ENCODE measurements around the gene PLEKHA5.

Gene PLEKHA5

DNA sequence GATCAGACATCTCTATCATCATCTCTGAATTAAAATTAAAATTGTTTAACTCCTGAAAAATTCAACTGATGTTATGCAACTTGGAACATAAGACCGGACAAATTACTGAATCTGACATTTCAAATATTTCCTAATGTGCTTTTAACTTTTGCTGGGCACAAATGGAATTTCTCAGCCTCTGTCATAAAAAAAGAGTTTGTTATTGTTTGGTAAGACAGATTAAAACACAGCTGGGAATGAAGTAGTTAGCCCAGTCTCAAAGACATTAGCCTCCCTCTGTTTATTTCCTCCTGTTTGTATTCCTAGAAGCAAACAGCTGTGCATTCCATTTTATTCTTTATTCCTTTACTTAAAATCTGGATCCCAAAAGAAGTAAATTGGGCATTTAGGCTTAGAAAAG is 29.4 kb downstream of the PLEKHA5 start:
- H3K4me1 ChIP-seq (ENCODE audit: control insufficient read depth in 1 of 2, insufficient read depth in 1 of 2, low read depth in 1 of 2, low read length in 1 of 2): no peaks in the 10 kb centered on the region
- TF ChIP-seq, protein P1, sequence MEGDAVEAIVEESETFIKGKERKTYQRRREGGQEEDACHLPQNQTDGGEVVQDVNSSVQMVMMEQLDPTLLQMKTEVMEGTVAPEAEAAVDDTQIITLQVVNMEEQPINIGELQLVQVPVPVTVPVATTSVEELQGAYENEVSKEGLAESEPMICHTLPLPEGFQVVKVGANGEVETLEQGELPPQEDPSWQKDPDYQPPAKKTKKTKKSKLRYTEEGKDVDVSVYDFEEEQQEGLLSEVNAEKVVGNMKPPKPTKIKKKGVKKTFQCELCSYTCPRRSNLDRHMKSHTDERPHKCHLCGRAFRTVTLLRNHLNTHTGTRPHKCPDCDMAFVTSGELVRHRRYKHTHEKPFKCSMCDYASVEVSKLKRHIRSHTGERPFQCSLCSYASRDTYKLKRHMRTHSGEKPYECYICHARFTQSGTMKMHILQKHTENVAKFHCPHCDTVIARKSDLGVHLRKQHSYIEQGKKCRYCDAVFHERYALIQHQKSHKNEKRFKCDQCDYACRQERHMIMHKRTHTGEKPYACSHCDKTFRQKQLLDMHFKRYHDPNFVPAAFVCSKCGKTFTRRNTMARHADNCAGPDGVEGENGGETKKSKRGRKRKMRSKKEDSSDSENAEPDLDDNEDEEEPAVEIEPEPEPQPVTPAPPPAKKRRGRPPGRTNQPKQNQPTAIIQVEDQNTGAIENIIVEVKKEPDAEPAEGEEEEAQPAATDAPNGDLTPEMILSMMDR (IDR thresholded peaks at IDR 0.05): no peak

DNA sequence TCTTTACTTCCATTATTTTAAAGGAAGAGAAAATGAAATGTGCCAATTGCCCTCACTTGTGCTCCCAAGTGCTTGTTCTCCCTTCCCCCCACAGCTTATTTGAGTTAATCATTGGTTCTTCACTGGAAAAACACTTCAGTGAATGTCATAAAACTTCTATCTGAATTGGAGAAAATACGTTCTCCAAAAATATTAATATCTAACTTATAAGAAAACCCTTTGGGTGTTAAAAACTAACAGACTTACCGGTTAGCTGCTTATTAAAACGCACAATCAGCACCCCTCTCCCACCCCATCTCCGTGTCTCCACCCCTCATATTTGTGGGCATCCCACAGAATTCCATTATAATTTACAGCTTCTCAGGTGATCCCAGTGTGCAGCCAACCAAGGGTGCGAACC is 31.7 kb downstream of the PLEKHA5 start:
- Histone ChIP-seq H3K36me3 (no peaks in the 10 kb centered on the region), H3K9me3 (no peaks in the 10 kb centered on the region), H3K4me3 (ENCODE audit: low read depth in 1 of 2, low read length in 1 of 2) (no peak overlapping the region), H3K27me3 (no peaks in the 10 kb centered on the region), H3K4me1 (ENCODE audit: control insufficient read depth in 1 of 2, insufficient read depth in 1 of 2, low read depth in 1 of 2, low read length in 1 of 2) (no peaks in the 10 kb centered on the region), H3K27ac (no peak overlapping the region)
- TF ChIP-seq, protein P1 (IDR thresholded peaks at IDR 0.05): no peak

More for the DNA sequence above, 29.4 kb downstream of the PLEKHA5 start:
- H3K9me3 ChIP-seq: no peaks in the 10 kb centered on the region
- H3K27ac ChIP-seq: no peak overlapping the region
- H3K27me3 ChIP-seq: no peaks in the 10 kb centered on the region
- H3K4me3 ChIP-seq (ENCODE audit: low read depth in 1 of 2, low read length in 1 of 2): no peak overlapping the region
- H3K36me3 ChIP-seq: no peaks in the 10 kb centered on the region

DNA sequence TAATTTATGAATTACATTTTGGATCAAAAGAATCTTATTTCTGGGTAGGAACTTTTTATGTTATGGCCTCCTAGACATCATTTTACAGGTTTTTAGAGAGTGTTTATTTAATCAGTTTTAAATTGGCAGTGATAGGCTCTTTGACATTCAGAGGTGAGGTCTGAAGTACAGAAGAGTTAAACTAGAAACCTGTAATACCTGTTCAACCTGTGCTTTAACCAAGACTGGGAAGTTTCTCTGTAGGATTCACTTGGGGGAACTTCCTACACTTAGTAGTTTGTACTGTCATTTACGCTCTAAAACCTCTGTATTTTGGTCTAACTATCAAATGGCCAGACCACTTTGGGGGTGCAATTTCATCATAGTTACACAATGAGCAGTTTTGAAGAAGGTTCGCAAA is 35.9 kb downstream of the PLEKHA5 start:
- Histone ChIP-seq H3K27ac (no peak overlapping the region), H3K36me3 (no peaks in the 10 kb centered on the region), H3K4me3 (ENCODE audit: low read depth in 1 of 2, low read length in 1 of 2) (no peak overlapping the region), H3K9me3 (no peaks in the 10 kb centered on the region), H3K27me3 (no peaks in the 10 kb centered on the region), H3K4me1 (ENCODE audit: control insufficient read depth in 1 of 2, insufficient read depth in 1 of 2, low read depth in 1 of 2, low read length in 1 of 2) (no peaks in the 10 kb centered on the region)
- TF ChIP-seq, protein P1 (IDR thresholded peaks at IDR 0.05): no peak

DNA sequence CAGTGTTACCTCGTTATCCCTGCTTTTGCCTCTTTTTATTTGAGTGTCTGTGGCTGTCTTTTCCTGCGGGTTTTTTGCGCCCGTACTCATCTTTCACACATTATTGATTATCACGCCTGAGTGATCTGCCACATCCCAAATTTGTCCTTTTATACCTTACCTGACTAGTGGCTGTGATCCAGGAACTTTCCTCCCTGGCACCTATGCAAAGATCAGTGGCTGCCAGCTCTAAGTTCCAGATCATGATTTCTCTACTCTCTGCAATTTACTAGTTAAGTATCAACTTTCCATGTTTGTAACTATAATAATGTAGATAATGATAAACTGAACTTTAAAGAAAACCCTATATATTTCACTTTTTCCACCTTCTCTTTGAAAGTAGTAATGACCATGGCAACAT is 36.9 kb downstream of the PLEKHA5 start:
- no peaks in the 10 kb centered on the region for H3K27me3 ChIP-seq
- no peaks in the 10 kb centered on the region for H3K36me3 ChIP-seq
- no peaks in the 10 kb centered on the region for H3K9me3 ChIP-seq
- TF ChIP-seq, protein P1 (IDR thresholded peaks at IDR 0.05): no peak
- H3K27ac ChIP-seq: no peak overlapping the region
- no peak overlapping the region for H3K4me3 ChIP-seq (ENCODE audit: low read depth in 1 of 2, low read length in 1 of 2)
- H3K4me1 ChIP-seq (ENCODE audit: control insufficient read depth in 1 of 2, insufficient read depth in 1 of 2, low read depth in 1 of 2, low read length in 1 of 2): no peaks in the 10 kb centered on the region

DNA sequence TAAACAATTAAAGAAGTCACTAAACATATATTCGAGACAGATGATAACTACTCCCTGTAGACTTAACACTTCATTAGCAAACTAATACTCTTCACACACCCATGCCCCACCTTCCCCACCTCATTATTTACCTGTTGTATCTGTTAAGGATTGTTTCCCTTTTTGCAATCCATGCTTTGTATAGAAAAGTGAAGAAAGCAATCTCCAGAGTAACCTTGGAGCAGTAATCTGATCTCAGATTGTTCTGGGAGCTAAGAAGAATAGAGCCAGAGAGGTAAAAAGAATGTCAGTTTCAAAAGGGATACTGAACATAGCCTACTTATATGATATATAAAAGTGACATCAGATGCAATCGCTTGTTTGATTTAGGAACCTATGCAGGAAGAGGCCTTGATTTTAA is 37.4 kb downstream of the PLEKHA5 start:
- Histone ChIP-seq H3K4me1 (ENCODE audit: control insufficient read depth in 1 of 2, insufficient read depth in 1 of 2, low read depth in 1 of 2, low read length in 1 of 2) (no peaks in the 10 kb centered on the region), H3K36me3 (no peaks in the 10 kb centered on the region), H3K9me3 (no peaks in the 10 kb centered on the region), H3K27ac (no peak overlapping the region), H3K27me3 (no peaks in the 10 kb centered on the region), H3K4me3 (ENCODE audit: low read depth in 1 of 2, low read length in 1 of 2) (no peak overlapping the region)
- TF ChIP-seq, protein P1 (IDR thresholded peaks at IDR 0.05): no peak

DNA sequence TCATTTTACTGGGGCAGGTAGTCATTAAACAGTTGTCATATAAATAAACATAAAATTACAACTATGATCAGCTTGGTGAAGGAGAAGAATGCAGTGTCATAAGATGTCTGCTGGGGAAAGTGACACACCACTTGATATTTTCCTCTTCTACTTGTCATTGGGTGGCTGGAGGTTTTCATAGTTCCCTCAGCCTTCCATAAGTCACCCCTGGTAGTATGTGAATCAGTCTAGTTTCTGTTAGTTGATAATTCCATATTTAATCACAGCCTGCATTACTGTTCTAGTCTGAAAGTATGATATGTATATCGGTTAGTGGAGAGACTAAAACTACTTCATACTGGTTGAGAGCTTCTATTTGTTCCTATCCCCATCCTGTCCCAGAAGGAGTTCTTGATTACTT is 38.2 kb downstream of the PLEKHA5 start:
- no peaks in the 10 kb centered on the region for H3K4me1 ChIP-seq (ENCODE audit: control insufficient read depth in 1 of 2, insufficient read depth in 1 of 2, low read depth in 1 of 2, low read length in 1 of 2)
- H3K27me3 ChIP-seq: no peaks in the 10 kb centered on the region
- TF ChIP-seq, protein P1 (IDR thresholded peaks at IDR 0.05): no peak

More for the DNA sequence above, 38.2 kb downstream of the PLEKHA5 start:
- H3K4me3 ChIP-seq (ENCODE audit: low read depth in 1 of 2, low read length in 1 of 2): no peak overlapping the region
- H3K27ac ChIP-seq: no peak overlapping the region
- H3K36me3 ChIP-seq: no peaks in the 10 kb centered on the region
- no peaks in the 10 kb centered on the region for H3K9me3 ChIP-seq
